ENCODE data around the gene ADAMTS12. TPM values are rescaled to one million over a fixed set of nuclear protein-coding genes. Genes with fewer than 3 reads are reported as not detected.

Gene ADAMTS12
- total and polyA plus RNA-seq, 2 of the 8 experiments (the other 6 are each of a cell fraction or from before 2014, with no cell fraction given): 6.4 to 12.8 TPM

GRCh38 chr5:33650911-33651310 lies 240.9 kb downstream of the ADAMTS12 start:
- DNase-seq (ENCODE audit: low read depth in 1 of 2, low spot score in 2 of 2): no peak
- Histone ChIP-seq H3K4me2 (ENCODE audit: insufficient read depth in 1 of 2, low read depth in 2 of 2, low read length in 2 of 2) (no peak overlapping the region), H4K91ac (replicated peaks; ENCODE audit: insufficient read length, low read length) (no peak overlapping the region), H3K4me3 (ENCODE audit: extremely low read depth in 1 of 4, insufficient read depth in 2 of 4, low read depth in 3 of 4, low read length in 4 of 4) (no peak overlapping the region), H2BK5ac (ENCODE audit: low read depth, low read length) (no peak overlapping the region), H4K5ac (ENCODE audit: insufficient read length, low read depth, low read length) (no peak overlapping the region), H3K56ac (replicated peaks; ENCODE audit: insufficient read length, low read depth, low read length) (no peak overlapping the region), H3K23ac (ENCODE audit: insufficient read length) (no peak overlapping the region), H3K9ac (replicated peaks in 1 of 4; ENCODE audit: extremely low read depth in 1 of 4, low read depth in 3 of 4, low read length in 3 of 4) (no peak overlapping the region), H3K4me1 (replicated peaks in 1 of 4; ENCODE audit: control insufficient read depth in 3 of 4, insufficient read depth in 4 of 4, low read length in 3 of 4) (no peaks in the 10 kb centered on the region), H2BK15ac (ENCODE audit: low read length) (no peak overlapping the region), H3K79me2 (ENCODE audit: control insufficient read depth in 1 of 2, insufficient read depth in 2 of 2, low read length in 2 of 2) (no peaks in the 10 kb centered on the region), H2AFZ (ENCODE audit: low read length) (no peak overlapping the region), H3K79me1 (ENCODE audit: low read depth, low read length) (no peaks in the 10 kb centered on the region), H3K27me3 (replicated peaks in 1 of 4; ENCODE audit: control insufficient read depth in 3 of 4, extremely low read depth in 1 of 4, insufficient read depth in 3 of 4, low read length in 3 of 4) (no peaks in the 10 kb centered on the region), H3K36me3 (ENCODE audit: control insufficient read depth in 2 of 4, insufficient read depth in 4 of 4, low read length in 3 of 4) (no peaks in the 10 kb centered on the region), H4K20me1 (replicated peaks in 1 of 2; ENCODE audit: control insufficient read depth in 1 of 2, insufficient read depth in 2 of 2, low read length in 2 of 2) (no peaks in the 10 kb centered on the region), H2BK20ac (ENCODE audit: low read length) (no peak overlapping the region), H2AK5ac (ENCODE audit: low read depth, low read length) (no peak overlapping the region), H3K14ac (ENCODE audit: insufficient read length) (no peak overlapping the region), H3K4ac (replicated peaks; ENCODE audit: insufficient read length, low read depth, low read length) (no peak overlapping the region), H2BK12ac (ENCODE audit: low read depth, low read length) (no peak overlapping the region), H4K8ac (ENCODE audit: extremely low read depth, insufficient read depth, low read length) (no peak overlapping the region), H2BK120ac (replicated peaks; ENCODE audit: low read depth, low read length) (no peak overlapping the region), H3K27ac (ENCODE audit: low read depth, low read length) (no peak overlapping the region), H3K18ac (ENCODE audit: extremely low read depth, low read length) (no peak overlapping the region), H3K9me3 (ENCODE audit: insufficient read depth in 2 of 2, low read depth in 1 of 2, low read length in 1 of 2) (no peaks in the 10 kb centered on the region), H3K23me2 (ENCODE audit: low read depth, low read length) (no peaks in the 10 kb centered on the region; the same call in 1 of the 2 replicates)
- 92% methylated on average over 2 of the region's 2 CpGs; no CpG with 5 or more reads in 1 of the 2 experiments for WGBS, 2 experiments (ENCODE audit: extremely low coverage in 1 of 2, insufficient coverage in 1 of 2, insufficient read length in 1 of 2, insufficient replicate concordance in 2 of 2, low coverage in 1 of 2, low lambda C conversion rate in 2 of 2, missing lambda C conversion rate in 1 of 2)
- no peak for FAIRE-seq
- POLR2A ChIA-PET (ENCODE audit: partially characterized antibody): no interaction called here
- CTCF ChIA-PET (ENCODE audit: partially characterized antibody): interaction anchor here (1.0 to 2.3 kb wide), 4 partner anchors 9 to 283 kb away, joined by 3 to 7 read pairs (median 3); no protein-coding TSS in a partner anchor
- TF ChIP-seq GABPA (IDR thresholded peaks at IDR 0.05; ENCODE audit: borderline replicate concordance, insufficient read depth, low read length) (no peak), NRF1 (IDR thresholded peaks at IDR 0.05; ENCODE audit: low read depth, low read length) (no peak), HDAC6 (IDR thresholded peaks at IDR 0.05; ENCODE audit: low read depth, low read length) (no peak)

Data from H1 (cell line).